HK-2 (cell line): ENCODE data around the gene RAB31.

Source experiments
- DNase-seq: peaks from one replicate; pipeline ENCODE4 v3.0.0-alpha.2; 2018; ENCODE audit not compliant: unreplicated experiment

Gene RAB31

DNA sequence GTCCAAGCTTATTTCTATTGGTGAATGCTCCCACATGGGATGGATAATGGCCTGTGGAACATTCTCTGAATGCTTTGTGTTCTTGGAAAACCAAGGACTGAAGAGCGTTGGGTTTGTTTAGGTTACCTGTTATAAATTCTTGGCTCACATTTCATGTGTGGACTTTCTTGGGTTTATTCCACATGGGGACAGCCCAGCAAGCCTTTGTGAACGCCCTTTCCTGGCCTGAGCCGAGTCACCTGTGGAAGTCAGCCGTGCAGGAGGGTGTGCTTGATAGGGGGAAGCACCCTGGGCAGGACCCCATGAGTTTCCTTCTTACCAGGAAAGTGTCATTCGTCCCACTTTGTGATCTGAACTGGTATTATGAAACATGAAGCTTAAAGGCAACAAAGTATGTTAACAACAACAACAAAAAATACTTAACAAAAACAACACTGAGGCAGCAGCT, 4.1 kb downstream of the RAB31 start:
- no peak for DNase-seq

DNA sequence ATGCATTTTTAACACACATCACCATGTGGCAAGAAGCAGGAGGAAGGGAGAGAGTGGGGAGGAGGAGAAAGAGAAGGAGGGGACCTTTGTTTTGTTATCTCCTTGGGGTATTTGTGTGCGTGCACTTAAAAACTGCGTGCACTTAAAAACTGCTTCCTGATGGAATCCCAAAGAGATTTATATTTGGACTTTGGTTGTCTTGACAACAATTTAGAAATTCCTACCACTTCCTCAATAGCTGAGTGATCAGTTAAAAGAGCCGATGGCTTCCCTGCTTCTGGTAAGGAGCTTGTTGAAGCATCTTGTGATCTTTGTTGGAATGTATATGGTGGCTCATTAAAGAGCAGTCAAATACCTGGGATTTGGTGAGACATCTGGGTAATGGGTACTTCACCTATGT, 4.5 kb downstream of the RAB31 start:
- no peak for DNase-seq

DNA sequence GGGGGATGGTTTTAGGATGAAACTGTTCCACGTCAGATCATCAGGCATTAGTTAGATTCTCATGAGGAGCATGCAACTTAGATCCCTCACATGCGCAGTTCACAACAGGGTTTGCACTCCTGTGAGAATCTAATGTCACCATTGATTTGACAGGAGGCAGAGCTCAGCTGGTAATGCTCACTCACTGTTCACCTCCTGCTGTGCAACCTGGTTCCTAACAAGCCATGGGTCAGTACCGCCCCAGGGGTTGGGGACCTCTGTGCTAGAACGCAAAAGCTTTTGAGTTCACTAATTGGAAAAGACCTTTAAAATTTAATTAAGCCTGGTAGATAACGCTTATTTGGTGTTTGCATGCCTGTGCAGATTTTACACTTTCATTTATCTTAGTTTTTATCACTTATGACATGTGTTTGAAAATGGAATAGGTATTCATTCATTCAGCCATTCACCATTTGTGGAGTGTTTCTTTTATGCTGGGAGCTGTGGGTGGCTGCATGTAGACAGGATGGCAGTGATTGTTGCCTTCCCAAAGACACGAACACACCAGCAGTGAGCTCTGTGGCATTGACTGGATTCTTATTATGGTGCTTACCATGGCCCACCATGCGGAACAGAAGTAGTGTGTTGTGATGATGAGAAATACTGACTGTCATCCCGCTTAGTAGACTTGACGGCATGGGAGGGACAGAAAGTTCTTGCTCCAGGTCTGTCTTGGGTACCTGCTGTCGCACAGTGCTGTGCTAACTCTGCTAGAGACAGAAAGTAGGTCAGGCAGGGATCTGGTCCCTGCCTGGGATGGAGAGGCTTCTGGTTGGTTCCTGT, 6.4 kb downstream of the RAB31 start:
- no peak for DNase-seq

DNA sequence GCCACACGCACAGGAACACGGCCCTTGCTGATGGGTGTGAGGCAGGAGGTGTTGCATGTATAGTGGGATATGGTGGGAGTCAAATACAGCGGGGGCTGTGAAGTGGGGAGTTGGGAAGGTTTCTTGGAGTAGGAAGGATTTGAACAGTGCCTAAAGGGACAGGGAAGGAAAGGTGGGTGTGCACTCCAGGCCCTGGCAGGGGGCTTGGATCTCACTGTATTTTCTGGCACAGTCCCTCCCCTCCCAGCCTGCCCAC, 6.9 kb downstream of the RAB31 start:
- DNase-seq = no peak

DNA sequence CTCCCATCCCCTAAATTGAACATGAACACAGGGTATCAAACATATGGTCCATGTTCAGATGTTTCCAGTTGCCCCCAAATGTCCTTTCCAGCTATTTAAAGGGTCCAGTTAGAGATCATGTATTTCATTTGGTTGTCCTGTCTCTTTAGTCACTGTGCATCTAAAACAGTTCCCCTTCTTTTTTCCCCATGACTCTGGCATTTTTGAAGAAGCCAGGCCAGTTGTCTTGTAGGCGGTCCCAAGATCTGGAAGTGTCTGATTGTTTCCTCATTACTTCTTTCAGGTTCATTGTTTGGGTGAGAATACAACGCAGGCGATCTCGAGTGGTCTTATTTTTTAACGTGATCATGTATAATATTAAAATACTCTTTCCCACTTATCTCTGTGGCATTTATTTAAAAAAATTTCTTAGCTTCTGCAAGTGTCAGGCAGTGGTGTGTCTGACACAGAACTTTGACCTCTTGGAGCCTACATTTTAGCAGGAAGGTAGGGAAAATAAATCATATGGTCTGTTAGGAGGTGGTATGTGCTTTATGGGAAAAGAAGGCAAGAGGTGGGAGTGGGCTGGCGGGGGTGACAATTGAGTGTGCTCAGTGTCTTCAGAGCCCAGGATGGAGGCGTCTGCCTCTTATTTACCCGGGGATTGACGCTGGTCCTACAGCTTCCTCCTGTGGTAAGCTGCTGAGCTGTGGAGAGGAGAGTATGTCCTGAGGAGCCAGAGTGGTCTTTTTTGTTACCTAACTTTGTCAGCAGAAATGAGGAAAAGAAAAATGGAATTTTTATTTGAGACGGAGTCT, 8.1 kb downstream of the RAB31 start:
- DNase-seq = no peak

DNA sequence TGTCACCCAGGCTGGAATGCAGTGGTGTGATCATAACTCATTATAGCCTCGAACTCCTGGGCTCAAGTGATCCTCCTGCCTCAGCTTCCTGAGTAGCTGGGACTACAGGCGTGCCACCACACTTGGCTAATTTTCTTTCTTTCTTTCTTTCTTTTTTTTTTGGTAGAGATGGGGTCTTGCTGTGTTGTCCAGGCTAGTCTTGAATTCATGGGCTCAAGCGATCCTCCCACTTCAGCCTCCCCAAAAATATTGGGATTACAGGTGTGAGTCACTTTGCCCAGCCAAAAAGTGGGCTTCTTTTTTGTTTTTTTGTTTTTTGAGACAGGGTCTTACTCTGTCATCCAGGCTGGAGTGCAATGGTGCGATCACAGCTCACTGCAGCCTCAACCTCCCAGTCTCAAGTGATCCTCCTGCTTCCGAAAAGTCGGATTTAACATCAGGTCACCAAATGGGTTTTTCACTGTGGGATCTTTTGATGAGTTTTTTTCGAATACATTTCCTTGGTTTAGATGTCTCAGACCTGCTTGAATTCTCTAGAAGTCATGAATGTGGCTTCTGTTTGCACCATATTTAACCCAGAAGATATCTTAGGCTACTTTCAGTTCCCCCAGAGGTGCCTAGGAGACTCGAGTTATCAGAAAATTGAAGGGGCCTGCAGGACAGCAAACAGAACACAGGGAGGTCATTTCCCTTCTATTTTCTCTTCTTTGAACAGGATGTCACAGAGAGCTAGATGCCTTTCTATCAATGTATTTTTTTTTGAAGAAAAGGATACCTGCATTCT, 8.9 kb downstream of the RAB31 start:
- DNase-seq = no peak

DNA sequence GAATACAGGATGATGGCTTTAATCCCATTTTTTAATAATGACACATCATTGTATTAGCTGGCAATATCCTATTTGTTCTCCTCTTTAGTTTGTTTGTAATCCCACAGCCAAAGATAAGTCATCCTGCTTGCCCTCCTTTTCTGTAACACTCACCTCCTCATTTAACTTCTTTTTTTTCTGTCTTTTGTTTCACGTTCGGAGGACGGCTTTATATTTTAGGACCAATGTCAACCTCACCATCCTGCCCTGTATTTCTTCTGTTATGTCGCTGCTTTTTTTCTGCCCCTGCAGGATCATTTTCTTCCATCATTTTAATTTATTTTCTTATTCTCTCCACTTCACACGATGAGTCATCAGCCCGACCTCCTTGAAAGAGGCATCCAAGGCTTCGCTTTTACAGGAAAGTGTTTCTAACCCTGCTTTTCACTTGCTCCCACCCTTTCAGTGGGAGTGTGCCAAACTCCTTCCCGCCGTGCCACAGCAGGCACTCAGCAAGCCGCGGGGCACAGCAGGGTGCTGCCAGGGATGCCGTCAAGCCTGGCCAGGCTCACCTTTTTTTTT, 11.4 kb downstream of the RAB31 start:
- DNase-seq = peak; percentile 44

DNA sequence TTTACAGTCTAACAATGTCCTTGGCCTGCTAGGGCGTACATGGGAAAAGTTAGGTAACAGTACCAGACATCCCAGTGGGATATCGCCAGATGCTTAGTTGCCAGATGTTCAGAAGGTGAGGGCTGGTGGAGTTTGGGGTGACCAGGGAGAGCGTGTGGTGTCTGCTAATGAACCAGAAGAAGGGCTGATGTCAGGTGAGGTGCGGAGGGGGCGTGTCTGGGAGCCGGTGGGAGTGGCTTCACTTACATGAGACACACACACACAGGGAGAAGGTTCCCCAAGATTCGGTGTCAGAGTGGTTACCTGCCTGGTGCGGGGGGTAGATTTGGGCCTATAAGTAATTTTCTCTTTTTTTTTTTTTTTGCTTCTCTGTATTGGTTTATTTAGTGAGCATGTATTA, 12.2 kb downstream of the RAB31 start:
- DNase-seq = no peak

DNA sequence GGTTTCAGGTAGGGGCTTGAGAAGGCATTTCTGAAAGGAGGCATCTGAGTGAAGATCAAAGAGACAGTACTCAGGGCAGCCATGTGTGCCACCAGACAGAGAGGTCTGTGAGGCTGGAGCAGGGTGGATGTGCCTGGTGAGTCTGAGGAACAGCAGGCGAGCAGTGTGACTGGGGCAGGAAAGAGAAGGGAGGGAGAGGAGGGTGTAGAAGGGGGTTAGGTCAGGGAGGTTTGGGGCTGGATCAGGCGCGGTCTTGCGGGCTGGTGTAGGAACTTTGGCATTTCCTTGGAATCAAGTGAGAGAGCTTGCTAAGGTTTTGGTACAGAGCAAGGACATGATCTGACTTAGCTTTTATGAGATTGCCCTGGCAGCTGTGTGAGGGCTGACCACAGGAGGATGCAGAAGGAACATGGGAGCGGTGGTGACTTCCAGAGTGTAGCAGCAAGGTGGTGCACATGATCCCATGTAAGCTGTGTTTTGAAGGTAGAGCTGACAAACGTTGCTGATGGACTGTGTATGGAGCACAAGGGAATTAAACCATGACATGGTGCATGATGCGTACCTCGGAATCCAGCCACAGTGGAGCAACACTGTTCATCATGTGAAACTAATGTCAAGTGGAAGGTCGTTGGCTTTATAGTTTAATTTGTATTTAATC, 13.9 kb downstream of the RAB31 start:
- no peak for DNase-seq

DNA sequence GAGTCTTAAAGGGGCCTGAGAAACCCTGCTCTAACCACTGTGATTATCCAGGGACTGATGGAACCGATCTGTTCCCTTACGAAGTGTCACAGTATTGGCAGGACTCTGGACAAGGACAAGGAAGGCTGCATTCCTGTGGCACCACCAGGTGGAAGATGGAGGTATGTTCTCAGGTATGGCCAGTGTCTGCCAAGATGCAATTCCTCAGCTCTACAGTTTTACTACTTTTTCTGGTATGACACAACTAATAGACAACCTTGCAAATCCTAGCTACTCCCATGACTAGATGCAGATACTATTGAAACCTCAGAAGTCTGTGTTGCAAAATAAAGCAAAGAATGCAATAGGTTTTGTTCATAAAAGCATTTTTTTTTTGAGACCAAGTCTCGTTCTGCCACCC, 14.6 kb downstream of the RAB31 start:
- DNase-seq = no peak

DNA sequence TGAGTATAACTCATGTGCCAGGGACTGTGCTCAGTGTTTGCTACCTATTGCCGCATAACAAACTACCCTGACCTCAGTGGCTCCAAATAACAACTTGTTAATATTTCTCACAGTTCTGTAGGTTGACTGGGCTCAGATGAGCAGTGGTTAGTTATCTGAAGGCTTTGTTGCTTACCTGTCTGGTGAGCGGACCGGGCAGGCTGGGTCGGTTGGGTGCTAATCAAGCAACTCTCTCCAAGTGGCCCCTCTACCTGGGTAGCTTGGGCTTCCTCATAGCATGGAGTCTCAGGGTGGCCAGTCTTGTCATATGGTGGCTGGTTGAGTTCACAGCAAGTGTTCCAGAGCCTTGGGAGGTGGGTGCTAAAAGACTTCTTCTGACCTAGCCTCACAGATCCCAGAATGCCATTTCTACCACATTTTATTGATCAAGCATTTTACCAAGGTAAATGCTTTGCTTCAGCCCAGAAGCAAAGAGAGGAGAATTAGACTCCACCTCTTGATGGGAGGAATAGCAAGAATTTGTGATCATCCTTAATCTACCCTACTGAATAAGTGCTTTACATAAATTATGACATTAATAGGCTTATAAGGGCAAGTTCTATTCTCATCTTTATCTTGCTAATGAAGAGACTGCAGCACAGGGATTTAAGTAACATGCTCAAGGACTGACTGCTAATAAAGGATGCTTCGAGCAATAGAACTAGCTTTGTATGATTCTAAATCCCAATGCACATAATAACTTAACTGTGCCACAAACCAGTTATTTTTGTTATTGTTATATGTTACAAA, 16.9 kb downstream of the RAB31 start:
- no peak for DNase-seq

DNA sequence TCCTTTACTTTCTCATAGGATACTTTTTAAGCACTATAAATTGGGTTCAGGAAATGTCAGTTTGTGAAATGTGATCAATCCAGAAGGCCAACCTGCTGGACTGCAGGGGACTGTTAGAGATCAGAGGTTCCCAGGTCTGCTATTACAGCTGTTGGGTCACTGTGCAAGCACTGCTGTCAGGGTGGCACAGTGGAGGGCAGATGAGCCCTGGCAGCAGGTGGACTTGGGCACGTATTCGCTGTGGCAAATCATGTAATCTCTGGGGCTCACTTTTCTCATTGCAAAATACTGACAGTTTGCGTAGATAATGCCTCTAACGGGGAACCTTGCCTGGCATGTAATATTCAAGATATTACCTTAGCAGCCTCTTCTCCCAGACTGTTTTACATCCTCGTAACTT, 18.1 kb downstream of the RAB31 start:
- DNase-seq = no peak

DNA sequence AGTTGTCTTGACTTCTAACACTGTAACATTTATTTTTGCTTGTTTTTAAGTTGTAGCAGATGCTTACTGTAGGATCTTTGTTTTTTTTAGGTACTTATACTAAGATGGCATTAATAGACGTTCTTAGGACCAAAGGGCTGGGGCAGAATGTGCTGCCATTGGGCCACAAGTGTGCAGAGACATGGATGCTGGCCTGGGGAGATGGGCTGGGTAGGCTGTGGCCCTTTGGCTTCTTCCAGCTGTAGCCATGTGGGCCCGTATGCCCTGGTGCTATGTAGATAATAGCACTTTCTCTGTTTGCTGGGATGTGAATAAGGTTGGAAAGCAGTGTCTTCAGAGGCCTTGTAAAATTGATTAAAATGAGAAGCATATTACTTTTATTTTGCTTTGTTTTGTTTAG, 18.8 kb downstream of the RAB31 start:
- DNase-seq = no peak

DNA sequence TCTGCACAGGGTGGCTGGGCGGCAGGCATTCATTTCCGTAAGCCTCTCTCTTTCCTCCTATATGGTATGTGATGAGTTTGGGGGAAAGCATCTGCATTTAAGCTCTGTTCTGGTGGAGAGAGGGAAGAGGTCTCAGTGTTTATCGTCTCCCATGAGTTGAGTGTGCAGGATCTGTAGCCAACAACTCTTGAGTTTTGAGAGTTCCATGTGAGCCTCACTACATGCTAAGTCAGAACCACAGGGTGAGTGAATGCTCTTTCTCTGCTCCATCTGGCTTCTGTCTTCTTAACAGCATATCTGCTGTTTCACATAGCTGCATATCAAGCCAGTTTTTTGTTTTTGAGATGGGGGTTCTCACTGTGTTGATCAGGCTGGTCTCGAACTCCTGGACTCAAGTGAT, 22.7 kb downstream of the RAB31 start:
- DNase-seq = no peak

DNA sequence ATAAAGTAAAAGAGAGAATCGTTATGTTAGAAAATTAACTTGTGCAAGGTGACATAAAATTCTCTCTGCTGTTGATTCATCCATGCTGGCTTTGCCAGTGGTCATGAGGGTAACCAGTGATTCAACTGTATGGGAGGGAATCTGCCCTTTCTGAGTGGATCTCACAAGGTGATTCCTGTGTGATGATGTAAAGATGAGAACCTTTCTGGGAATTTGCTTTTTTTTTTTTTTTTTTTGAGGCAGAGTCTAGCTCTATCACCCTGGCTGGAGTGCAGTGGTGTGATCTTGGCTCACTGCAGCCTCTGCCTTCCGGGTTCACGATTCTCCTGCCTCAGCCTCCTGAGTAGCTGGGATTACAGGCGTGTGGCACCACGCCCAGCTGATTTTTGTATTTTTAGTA, 23.3 kb downstream of the RAB31 start:
- DNase-seq = peak; percentile 50

DNA sequence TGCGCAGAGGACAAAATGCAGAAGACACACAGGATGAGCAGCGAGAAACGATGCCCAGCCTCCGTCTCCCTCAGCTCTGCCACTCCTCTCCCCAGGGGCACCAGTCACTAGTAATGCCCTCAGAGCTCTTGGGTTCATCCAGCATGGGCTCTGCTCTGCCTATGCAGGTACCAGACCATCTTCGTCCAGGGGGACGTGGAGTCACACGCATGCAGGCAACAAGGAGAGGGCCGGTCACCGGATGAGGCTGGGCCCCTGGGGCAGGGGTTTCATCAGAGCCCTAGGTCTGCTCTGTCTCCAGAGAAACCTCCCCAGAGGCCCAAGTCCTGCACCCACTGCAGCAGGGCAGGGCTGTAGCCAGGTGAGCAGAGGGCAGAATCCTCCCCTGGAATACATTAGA, 23.9 kb downstream of the RAB31 start:
- DNase-seq = no peak

DNA sequence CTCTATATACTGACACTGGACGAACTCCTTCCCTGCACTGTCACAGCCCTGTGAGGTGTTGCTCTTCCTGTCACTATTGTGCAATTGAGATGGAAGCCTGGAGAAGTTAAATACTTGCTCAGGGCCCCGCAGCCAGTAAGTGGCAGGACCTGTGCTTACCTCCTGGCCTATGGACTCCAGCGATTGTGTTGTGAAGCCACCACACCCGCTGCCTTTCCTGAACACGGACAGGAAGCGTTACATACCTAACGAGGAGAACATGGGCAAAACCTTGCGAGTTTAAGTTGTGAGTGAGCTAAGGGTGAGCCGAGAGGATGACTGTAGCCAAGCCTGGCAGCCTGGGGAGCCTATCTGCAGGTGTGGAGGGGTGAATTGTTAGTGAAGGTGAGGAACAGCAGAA, 26.1 kb downstream of the RAB31 start:
- no peak for DNase-seq

DNA sequence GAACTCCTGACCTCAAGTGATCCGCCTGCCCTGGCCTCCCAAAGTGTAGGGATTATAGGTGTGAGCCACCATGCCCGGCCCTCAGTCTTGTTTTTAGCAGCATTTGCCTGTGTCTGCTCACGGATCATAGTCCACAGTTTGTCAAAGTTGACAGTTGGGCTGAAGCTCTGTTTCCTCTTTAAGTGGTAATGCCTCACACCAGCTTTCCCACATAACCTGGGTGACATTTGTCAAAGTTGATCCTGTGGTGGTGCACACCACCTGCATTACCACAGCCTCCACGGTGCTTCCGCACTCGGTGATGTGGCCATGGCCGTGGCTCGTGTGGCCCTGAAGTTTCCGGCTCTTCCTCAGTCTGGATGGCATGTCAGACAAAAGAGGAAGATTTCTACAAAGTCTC, 27.1 kb downstream of the RAB31 start:
- no peak for DNase-seq

DNA sequence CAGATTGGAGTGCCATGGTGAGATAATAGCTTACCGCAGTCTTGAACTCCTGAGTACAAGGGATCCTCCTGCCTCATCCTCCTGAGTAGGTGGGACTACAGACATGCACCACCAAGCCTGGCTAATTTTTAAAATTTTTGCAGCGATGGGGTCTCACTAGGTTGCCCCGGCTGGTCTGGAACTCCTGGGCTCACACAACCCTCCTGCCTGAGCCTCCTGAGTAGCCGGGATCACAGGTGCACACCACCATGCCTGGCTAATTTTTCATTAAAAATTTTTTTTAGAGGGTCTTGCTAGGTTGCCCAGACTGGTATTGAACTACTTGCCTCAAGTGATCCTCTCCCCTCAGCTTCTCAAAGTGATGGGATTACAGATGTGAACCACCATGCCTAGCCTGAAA, 27.8 kb downstream of the RAB31 start:
- DNase-seq = no peak

DNA sequence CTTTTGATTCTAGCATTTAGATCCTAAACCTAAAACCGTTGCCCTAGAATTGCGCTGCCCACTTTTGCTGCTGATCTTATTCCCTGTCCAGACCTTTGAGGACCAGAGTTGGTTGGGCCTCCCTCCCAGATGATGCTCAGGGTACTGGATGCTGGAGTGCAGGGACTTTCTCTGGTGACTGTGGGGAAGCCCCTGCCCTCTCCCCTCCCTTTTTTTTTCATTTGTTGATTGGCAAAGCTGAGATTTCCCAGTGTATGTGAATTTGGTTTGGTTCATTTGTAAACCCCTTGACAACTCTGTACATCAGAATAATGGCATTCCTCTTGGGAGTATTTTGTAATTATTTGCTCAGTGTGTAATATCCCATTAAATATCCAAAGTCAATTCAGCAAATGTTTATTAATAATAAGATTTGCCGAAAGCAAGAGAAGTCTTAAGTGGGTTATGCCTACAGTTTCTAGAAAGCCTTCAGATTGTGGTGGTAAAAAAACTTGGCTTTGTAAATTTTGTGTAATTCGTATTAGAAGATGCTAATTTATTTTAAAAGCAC, 28.3 kb downstream of the RAB31 start:
- no peak for DNase-seq

DNA sequence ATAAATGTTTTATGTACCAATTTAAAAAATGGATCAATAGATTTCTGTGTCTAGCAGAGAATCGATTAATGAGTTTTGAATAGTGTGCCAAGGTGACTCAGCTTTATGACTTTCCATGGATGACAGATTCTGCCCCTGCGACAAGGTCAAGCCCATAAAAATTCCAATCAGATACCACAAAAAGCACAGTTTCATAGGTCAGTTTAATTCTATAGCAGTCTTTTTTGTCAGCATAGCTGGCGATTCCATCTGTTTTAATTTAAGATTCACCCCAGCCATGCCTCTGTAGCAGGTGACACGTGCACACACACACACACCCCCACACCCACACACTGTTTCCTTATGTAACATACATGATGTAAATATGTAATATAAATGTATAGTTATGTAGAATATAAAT, 28.9 kb downstream of the RAB31 start:
- no peak for DNase-seq
